GM04504 (cell line): Measurements from ENCODE around the gene FTH1.
A peak's percentile ranks its signal among the peaks of the same experiment; 100 is the strongest.
"Not testable (repeated sequence)": the region's sequence is repeated elsewhere in the genome, so short reads cannot be mapped to it uniquely, and the experiment has no call there.

Source experiments
- DNase-seq: peaks from one replicate; pipeline ENCODE4 v3.0.0-alpha.2; 2012; ENCODE audit warnings: low read depth

FTH1 gene

DNA sequence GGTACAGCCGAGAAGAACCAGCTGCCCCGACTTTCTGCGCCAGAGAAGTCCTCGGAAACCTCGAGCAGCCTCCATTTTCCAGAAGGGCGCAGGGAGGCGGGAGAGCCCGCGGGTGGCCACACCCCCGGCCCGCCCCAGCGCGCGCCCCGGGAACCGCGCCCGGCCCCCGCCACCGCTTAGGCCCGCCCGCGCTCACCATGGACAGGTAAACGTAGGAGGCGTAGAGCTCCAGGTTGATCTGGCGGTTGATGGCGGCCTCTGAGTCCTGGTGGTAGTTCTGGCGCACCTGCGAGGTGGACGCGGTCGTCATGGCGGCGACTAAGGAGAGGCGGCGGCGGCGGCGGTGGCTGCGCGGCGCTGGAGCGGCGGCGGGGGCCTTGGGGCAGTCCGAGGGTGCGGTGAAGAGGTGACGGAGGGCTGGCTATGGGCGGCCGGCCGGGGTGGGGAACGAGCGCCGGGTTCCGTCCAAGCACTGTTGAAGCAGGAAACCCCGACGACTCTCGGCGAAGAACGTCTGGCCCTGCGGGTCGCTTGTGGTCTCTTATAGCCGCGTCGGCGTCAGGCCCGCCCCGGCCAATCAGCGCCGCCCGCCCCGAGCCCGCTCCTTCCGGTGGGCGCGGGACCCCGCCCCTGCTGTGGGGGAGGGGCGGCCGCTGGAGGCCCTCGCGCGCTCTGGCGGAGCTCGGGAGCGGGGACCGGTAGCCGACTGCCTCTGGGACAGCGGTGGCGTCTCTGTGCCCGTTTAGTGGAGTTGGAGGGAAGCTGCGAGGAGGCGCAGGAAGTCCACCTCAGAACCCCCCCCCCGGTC is at the start of gene FTH1:
TSS of gene FTH1 (minus strand) at position 519 of the 808 bp plus-strand sequence. CDS start at position 310, 209 bp downstream.
- DNase-seq, result peak; percentile 87

DNA sequence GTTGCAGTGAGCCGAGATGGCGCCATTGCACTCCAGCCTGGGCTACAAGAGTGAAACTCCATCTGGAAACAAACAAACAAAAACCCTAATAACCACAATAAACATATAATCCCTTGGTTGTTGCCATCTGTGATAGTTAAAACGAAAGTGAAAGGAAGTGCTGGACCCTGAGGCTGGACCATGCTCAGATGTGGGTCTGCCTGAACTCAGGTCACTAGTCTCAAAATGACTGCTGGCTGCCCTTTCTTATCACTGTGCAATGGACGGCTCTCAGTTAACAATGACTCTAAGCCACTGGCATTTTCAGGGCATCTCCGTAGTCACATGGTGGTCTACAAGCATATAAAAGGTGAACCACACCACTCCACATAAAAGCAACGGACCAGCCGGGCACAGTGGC is 48.2 kb upstream of the FTH1 start:
- DNase-seq, result no peak

DNA sequence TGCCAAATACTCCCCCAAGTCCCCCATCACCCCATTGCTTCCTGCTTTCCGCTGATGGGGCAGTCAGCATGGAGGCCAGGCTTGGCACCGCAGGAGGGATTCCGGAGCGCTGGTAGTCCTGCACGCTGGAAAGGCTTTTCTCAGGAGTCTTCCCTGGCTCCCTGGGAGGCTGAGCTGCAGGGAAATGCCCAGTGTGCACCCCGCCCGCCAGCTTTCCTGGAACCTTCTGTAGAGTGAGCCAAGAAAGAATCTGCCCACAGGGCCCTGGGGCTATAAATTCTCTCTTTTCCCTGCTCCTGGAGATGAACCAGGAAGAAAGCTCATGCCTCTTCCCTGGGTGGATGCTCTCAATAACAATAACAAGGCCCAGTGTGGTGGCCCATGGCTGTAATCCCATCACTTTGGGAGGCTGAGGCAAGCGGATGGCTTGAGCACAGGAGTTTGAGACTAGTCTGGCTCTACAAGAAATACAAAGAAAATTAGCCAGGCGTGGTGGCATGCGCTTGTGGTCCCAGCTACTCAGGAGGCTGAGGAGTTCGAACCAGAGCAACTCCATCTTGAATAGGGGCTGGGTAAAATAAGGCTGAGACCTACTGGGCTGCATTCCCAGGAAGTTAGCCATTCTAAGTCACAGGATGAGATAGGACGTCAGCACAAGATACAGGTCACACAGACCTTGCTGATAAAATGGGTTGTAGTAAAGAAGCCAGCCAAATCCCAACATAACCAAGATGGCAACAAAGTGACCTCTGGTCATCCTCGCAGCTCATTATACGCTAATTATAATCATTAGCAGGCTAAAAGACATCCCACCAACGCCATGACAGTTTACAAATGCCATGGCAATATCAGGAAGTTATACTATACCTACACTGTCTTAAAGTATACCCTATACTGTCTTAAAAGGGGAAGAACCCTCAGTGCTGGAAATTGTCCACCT is 46.4 kb upstream of the FTH1 start:
- DNase-seq, result peak; percentile 44

DNA sequence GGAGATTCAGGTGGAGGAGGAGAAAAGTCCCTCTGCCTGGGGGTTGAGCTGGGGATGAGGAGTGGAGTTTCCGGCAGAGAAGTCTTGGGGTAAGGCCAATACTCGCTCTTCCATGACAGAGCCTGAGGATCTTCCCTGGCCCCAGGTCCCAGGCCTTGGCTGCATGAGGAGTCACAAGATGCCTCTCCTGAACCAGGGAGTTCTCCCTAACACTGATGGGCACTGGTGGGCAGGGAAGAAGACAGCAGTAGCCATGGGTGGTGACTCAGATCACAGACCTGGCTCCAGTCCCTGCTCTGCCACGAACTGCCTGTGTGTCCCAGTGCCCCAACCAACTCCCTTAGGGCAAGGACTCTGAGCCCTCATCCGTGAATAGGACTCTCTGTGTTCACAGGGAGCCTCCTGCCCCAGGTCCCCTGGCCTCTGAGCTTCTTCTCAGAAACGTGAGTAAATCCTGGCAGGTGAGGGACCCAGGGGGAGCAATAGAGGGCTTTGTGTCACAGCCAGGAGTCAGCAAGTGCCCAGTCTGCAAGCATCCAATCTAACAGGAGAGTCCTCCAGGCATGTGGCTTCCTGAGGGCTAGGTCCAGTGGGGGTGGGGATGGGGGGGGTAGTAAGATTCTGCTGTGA is 45.5 kb upstream of the FTH1 start:
- no peak for DNase-seq

DNA sequence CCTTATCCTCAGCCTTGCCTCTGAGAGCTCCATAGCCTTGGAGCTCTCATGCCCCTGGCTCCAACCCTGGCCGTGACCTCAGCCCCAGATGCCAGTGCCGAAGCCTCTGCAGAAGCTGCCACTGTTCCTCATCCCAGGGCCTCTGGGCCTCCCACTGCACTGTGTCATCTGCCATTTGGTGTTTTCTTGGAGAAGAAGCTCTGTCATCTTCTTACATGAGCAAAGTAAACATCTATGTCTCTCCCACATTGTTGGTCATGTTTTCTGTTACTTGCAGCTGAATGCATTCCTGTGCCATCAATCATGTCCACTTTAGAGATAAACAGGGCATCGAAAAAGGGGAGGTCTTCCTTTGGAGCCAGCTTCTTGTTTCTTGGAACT is 45.0 kb upstream of the FTH1 start:
- no peak for DNase-seq

DNA sequence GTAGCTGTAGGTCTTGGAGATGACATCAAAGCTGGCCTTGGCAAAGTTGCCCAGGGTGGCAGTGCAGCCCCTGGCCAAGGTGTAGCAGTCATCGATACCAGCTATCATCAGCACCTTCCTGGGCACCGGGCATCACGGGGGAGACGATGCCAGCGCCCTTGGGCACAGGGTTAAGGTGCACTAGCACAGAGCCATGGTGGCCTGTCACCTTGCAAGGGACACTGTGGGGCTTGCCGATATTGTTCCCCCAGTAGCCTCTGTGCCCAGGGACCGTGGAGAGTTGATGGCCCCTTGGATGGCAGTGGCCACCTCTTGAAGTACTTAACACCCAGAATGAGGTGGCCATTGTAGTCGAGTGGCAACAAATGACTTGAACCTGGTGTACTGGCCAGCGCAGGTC is 44.4 kb upstream of the FTH1 start:
- DNase-seq, result no peak

DNA sequence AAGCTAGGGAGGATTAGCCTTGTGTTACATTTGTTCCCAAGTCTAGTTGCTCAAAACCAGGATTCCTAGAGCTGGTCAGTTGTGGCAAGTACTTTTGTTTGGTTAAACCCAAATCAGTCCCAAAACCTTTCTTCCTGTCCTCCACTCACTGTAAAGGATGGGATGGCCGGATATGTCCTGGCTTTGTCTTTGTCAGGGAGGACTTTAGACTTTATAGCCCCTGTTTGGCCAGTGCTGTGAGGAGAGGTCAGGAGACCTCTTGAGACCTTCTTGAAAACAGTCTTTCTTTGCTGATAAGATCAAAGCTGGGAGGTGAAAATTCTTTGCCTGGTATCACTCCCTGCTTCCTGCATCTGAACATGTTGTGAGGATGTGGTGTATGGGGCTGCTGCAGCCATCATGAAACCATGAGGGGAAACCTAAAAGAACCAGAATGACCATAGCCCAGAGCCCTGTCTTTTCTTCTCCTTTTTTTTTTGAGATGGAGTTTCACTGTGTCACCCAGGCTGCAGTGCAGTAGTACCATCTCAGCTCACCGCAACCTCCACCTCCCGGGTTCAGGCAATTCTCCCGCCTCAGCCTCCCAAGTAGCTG is 43.6 kb upstream of the FTH1 start:
- DNase-seq, result no peak

DNA sequence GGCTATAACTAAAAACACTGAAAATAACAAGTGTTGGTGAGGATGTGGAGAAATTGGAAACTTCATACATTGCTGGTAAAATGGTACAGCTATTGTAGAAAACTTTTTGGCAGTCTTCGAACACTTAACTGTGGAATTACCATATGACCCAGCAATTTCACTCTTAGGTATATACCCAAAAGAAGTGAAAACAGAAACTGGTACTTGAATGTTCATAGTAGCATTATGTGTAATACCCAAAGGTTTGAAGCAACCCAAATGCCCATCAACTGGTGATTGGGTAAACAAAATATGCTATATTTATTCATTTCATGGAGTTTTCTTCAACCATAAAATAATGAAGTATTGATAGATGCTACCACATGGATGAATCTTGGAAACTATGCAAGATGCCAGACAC is 40.8 kb upstream of the FTH1 start:
- DNase-seq, result no peak

DNA sequence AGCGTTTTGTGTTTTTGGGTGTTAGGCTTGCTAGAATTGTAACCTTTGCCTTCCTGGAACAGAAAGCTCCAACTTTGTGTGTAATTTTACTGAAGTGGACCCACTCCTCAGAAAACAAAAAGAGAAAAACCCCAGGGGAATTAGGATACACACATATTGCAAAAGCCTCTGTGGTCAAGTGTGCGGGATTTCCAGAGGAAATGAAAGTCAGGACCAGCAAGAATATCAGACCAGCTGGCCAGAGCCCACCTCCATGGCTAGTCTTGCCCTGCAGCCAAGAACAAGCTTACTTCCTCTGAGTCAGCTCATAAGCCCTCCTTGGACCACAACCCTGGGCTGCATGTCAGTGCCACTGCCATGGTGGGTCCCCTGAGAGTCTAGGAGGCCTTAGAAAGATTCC is 37.0 kb upstream of the FTH1 start:
- DNase-seq, result no peak

DNA sequence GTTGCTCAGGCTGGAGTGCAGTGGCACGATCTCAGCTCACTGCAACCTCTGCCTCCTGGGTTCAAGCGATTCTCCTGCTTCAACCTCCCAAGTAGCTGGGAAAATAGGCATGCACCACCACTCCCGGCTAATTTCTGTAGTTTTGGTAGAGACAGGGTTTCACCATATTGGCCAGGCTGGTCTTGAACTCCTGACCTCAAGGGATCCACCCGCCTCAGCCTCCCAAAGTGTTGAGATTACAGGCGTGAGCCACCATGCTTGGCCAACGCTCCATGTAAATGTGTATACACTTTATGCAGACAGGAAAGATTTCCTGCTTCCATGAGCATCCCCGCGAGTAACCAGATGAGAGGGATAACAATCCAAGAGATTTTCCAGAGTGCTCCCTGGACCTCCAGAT is 34.8 kb upstream of the FTH1 start:
- DNase-seq, result not testable (repeated sequence)

DNA sequence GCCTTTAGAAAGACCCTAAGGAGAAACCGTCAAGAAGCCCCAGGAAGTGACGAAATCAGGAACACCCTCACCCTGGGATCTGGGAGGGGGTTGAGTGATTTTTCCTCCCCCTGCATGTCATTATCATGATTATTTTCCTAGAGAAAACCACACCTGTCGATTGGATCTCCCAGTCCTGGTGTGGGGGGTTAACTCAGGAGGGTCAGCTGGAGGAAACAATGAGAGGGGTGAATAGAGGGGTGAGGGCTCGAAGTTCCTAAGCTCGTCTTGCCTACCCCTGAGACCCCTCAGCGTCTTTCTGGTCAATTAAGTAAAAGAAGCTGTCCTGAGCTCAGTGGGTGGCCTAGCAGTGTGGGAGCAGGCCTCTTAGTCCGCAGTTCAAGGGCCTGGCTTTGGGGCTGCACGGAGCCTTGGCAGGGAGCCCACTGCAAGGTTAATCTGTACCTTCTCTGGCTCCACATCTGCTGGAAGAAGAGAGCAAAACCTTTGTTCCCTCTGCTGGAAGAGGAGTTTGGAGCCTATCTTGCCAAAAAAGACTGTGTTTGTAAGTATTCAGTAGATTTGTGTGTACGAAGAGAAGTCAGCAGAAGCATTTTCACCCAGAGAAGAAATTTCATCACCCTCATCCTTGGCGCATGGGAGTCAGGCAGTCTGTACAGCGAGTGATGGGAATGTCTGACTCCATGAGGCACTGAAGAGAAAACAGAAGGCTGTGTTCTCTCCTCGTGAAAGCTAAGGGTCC is 34.2 kb upstream of the FTH1 start:
- no peak for DNase-seq

DNA sequence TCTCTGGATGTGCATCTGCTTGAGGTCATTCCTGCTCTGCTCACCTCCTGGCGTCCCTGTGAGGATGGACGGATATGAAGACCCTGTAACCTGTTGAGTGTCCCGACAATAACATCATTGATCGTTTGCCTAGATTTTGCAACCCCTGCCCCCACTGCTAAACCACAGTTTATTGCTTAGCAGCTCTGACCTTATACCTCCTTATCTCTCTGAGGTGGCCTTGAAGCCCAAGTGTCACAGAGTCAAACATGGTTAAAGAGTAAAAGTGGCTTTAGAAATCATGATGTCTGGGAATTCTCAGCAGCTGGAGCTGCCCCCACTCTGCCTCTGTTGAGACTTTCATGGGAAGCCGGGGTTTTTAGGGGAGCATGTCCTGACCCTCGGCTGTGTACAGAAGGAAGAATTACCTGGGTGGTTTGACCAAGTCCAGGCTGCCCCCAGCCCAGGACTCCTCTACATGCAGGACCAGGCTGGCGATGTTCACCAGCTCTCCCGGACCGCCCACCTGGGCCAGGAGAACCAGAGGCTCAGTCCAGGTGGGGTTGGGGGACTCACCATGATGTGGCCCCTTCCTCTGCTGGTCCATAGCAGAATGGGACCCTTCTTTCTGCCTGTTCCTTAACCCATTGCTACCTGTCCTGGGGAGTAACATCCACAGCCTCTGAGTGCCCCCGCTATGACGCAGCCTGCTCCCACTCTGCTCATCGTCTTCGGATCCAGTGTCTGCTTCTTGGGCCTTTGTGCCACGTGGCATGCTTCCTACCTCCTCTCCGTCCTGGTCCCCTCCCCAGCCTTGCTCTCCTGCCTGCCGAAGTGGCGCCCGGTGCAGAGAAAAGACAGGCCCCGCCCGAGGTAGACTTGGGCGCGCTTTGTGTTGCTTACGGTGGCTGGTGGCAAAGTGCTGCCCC is 33.4 kb upstream of the FTH1 start:
- no peak for DNase-seq

DNA sequence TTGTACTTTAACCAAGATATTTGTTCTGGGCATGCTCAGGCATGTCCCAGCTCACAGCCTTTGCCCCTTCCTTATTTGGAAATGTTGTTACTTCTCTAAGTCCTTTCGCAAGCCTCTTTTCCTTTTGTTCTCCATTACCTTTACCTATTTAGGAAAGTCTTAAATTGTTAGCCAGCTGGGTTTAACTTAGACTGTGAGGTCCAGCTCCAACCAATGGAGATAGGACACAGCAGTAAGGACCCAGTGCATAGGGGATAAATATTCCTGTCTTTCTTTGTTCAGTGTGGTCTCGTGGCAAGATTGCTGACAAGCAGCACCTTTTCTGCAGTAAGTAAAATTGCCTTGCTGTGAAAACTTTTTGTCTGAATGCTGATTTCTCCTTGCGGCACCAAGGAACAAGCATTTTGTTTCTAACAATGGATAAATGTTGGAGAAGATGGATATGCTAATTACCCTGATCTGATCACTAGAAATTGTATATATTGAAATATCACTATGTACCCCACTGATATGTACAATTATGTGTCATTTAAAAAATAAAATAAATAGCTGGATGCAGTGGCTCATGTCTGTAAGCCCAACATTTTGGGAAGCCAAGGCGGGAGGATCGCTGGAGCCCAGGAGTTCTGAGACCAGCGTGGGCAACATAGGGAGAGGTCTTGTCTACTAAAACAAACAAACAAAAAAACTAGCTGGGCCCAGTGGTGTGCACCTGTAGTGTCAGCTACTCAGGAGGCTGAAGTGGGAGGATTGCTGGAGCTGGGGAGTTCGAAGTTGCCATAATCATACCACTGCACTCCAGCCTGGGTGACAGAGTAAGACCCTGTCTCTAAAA is 31.9 kb upstream of the FTH1 start:
- DNase-seq, result no peak

DNA sequence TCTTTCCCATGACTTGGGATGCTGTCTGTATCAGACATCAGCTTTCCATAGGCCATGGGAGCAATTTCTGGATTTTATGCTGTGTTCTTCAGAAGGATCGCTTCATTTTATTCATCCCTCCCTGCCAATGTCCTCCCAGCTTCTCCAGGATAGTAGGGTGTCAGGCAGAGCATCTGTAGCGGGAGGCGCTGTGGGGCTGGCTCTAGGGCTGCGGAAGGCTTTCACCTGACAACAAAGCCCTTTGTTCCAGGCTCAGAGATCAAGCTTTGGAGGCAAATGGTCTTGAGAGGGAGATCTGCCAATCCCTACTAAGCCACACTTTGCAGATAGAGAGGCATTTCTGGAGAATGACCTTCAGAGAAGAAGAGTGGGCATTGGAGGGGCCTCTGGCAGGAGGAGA is 29.5 kb upstream of the FTH1 start:
- DNase-seq, result no peak

DNA sequence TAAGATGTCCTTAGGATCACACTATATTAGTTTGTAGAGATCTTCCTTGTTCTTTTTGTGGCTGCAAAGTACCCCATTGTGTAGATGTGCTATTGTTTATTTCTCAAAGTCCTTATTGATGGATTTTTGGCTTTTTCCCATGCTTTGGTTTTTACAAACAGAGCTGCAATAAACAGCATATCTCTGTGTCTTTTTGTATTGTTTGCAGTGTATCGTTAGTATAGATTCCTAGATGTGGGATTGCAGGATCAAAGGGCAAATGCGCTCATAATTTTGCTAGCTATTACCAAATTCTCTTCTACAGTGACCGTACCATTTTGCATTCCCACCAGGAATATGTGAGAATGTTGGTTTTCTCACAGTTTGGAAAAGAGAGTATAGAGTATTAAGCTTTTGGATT is 27.5 kb upstream of the FTH1 start:
- no peak for DNase-seq

DNA sequence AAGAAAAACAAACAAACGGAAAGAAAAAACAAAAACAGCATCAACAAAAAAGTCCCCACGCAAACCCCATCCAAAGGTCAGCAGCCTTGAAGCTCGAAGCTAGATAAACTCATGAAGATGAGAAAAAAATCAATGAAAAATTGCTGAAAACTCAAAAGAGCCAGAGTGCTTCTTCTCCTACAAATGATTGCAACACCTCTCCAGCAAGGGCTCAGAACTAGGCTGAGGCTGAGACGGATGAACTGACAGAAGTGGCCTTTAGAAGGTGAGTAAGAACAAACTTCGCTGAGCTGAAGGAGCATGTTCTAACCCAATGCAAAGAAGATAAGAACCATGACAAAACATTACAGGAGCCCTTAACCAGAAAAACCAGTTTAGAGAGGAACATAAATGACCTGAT is 18.4 kb upstream of the FTH1 start:
- DNase-seq, result no peak

DNA sequence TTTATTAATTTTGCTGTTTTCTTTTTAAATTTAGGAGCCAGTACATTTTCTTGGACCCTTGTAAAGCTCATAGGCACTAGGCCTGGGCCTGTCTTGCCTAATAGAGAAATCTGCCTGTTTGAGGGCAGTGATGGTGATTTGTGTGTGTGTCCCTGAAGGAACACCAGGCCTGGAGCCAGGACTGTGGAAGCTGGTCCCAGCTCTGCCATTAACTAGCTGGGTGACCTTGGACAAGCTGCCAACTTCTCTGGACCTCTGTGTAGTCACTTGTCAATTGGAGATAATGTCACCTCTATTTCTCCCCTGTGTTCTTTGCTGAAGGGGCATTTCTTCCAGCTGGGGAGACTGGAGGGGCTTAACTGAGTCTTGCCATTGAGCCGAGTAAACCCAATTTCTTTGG is 16.0 kb upstream of the FTH1 start:
- DNase-seq, result no peak

DNA sequence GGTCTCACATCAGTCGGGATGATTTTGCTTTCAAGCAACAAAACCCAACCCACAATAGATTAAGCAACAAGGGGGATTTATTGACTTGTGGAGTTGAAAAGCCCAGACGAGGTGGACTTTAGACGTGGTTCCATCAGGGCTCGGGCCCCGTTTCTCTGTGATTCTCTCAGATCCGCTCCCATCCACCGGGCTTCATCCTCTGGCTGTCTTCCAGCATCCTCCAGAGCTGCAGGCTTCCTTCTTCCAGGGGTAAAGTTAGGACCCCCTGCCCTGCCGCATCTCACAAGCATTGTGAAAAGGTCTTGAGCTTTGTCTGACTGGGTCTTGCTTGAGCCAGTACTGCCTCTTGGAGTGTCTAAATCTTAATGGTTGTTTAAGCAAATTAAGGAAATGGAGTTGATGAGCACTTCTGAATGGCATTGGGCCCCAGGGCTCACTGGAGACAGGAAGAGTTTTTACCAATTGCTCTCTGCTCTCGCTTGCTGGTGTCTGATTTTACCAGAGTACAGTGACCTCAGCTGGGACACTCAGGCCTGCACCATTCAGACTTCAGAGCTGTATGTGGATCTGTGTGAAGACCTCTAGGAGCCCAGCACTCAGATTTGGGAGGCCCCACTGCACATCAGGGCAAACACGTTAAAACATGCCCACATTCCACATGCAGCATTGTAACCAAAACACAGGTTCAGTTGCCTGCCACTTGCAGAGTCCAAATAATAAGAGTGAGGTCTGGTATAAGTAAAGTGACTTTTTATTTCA is 13.5 kb upstream of the FTH1 start:
- no peak for DNase-seq
